GM08714 (cell line): ENCODE measurements around the gene SLC30A10.
"Not testable (repeated sequence)": the region's sequence is repeated elsewhere in the genome, so short reads cannot be mapped to it uniquely, and the experiment has no call there.

ENCODE experiments used
- H3K4me3 ChIP-seq: fragments of 200-500 bp; sonication (Bioruptor generic); 2 replicates; pipeline ENCODE4 v1.5.1; 2014; ENCODE audit warnings: mild to moderate bottlenecking, low read length, inconsistent platforms
- ZNF274 ChIP-seq: IDR thresholded peaks from 2 replicates; pipeline ENCODE4 v1.6.1; 2012; ENCODE audit warnings: mild to moderate bottlenecking, low read depth, low read length

Gene SLC30A10

GRCh38 chr1:219927956-219928790, at the start of gene SLC30A10:
Gene SLC30A10 (minus strand): TSS chr1:219928557. CDS start chr1:219928440, 117 bp downstream.
- peak within 1 kb of the TSS; percentile 24; the same call in 1 of the 2 replicates for H3K4me3 ChIP-seq
- no peak for TF ChIP-seq ZNF274

- no peak overlapping the region for H3K4me3 ChIP-seq
- no peak for TF ChIP-seq ZNF274
Measured at GRCh38 chr1:219973213-219973612, 44.9 kb upstream of the SLC30A10 start.

GRCh38 chr1:219967361-219967760, 39.0 kb upstream of the SLC30A10 start:
- no peak for TF ChIP-seq ZNF274
- no peak overlapping the region for H3K4me3 ChIP-seq

GRCh38 chr1:219966071-219966349, 37.7 kb upstream of the SLC30A10 start:
- TF ChIP-seq ZNF274 = no peak
- no peak overlapping the region for H3K4me3 ChIP-seq

- H3K4me3 ChIP-seq = no peak overlapping the region
Measured at GRCh38 chr1:219965285-219966070, 37.1 kb upstream of the SLC30A10 start.

GRCh38 chr1:219963432-219963831, 35.1 kb upstream of the SLC30A10 start:
- TF ChIP-seq ZNF274 = no peak

More at GRCh38 chr1:219965285-219966070, 37.1 kb upstream of the SLC30A10 start:
- no peak for TF ChIP-seq ZNF274

GRCh38 chr1:219961684-219962083, 33.3 kb upstream of the SLC30A10 start:
- no peak for TF ChIP-seq ZNF274
- no peak overlapping the region for H3K4me3 ChIP-seq

More at GRCh38 chr1:219963432-219963831, 35.1 kb upstream of the SLC30A10 start:
- H3K4me3 ChIP-seq = no peak overlapping the region

- H3K4me3 ChIP-seq = no peak overlapping the region
- TF ChIP-seq ZNF274 = no peak
Measured at GRCh38 chr1:219959540-219960203, 31.3 kb upstream of the SLC30A10 start.

GRCh38 chr1:219958875-219959417, 30.6 kb upstream of the SLC30A10 start:
- TF ChIP-seq ZNF274 = no peak
- H3K4me3 ChIP-seq = no peak overlapping the region

- no peak for TF ChIP-seq ZNF274
- no peak overlapping the region for H3K4me3 ChIP-seq
Measured at GRCh38 chr1:219954736-219955421, 26.5 kb upstream of the SLC30A10 start.

GRCh38 chr1:219954052-219954451, 25.7 kb upstream of the SLC30A10 start:
- no peak for TF ChIP-seq ZNF274
- no peak overlapping the region for H3K4me3 ChIP-seq

GRCh38 chr1:219952361-219952760, 24.0 kb upstream of the SLC30A10 start:
- TF ChIP-seq ZNF274 = no peak
- no peak overlapping the region for H3K4me3 ChIP-seq

- not testable (repeated sequence) for H3K4me3 ChIP-seq
Measured at GRCh38 chr1:219949227-219949626, 20.9 kb upstream of the SLC30A10 start.

GRCh38 chr1:219948766-219949165, 20.4 kb upstream of the SLC30A10 start:
- not testable (repeated sequence) for H3K4me3 ChIP-seq
